ENCODE measurements around the gene CLIP2. TPM values are rescaled to one million over a fixed set of nuclear protein-coding genes. Genes with fewer than 3 reads are reported as not detected.

The CLIP2 gene
- total and polyA plus RNA-seq, 2 of the 8 experiments (the other 6 are each of a cell fraction or from before 2014, with no cell fraction given): 8.3 to 41.5 TPM

DNA sequence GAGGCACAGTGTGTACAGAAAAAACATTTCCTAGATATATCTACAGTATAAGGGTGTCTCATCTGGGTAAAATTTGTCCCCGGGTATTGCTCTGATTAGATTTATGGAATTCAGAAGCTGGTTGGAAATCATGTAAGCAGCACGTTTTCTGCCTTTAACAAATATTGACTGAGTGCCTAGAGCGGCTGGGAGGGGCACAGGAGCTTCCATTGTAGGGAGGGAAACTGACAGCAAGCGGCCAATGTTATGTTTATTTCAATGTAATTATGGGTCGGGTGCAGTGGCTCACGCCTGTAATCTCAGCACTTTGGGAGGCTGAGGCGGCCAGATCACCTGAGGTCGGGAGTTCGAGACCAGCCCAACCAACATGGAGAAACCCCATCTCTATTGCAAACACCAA lies 30.6 kb upstream of the CLIP2 start:
- ChIA-PET CTCF (ENCODE audit: partially characterized antibody) (interaction anchor here (3.2 kb wide), 1 partner anchor 143 kb away, joined by 17 read pairs; no protein-coding TSS in a partner anchor), POLR2A (ENCODE audit: partially characterized antibody) (no interaction called here)
- Histone ChIP-seq H3K56ac (replicated peaks; ENCODE audit: insufficient read length, low read depth, low read length) (no peak overlapping the region), H3K27ac (ENCODE audit: low read depth, low read length) (no peak overlapping the region), H2BK120ac (replicated peaks; ENCODE audit: low read depth, low read length) (no peak overlapping the region), H3K4ac (replicated peaks; ENCODE audit: insufficient read length, low read depth, low read length) (no peak overlapping the region), H3K4me1 (replicated peaks in 1 of 4; ENCODE audit: control insufficient read depth in 3 of 4, insufficient read depth in 4 of 4, low read length in 3 of 4) (no peaks in the 10 kb centered on the region; a peak in 1 of 7 replicates), H2AFZ (ENCODE audit: low read length) (no peak overlapping the region), H3K36me3 (ENCODE audit: control insufficient read depth in 2 of 4, insufficient read depth in 4 of 4, low read length in 3 of 4) (no peaks in the 10 kb centered on the region), H4K8ac (ENCODE audit: extremely low read depth, insufficient read depth, low read length) (no peak overlapping the region), H3K27me3 (replicated peaks in 1 of 4; ENCODE audit: control insufficient read depth in 3 of 4, extremely low read depth in 1 of 4, insufficient read depth in 3 of 4, low read length in 3 of 4) (no peaks in the 10 kb centered on the region), H3K79me2 (ENCODE audit: control insufficient read depth in 1 of 2, insufficient read depth in 2 of 2, low read length in 2 of 2) (peaks cover 3 to 5% of the 10 kb centered on the region in 2 experiments; a peak in 3 of 4 replicates), H3K14ac (ENCODE audit: insufficient read length) (no peak overlapping the region), H3K23ac (ENCODE audit: insufficient read length) (no peak overlapping the region), H4K20me1 (replicated peaks in 1 of 2; ENCODE audit: control insufficient read depth in 1 of 2, insufficient read depth in 2 of 2, low read length in 2 of 2) (no peaks in the 10 kb centered on the region), H3K23me2 (ENCODE audit: low read depth, low read length) (peaks cover 3% of the 10 kb centered on the region), H4K5ac (ENCODE audit: insufficient read length, low read depth, low read length) (no peak overlapping the region), H2AK5ac (ENCODE audit: low read depth, low read length) (no peak overlapping the region), H4K91ac (replicated peaks; ENCODE audit: insufficient read length, low read length) (no peak overlapping the region), H3K4me2 (ENCODE audit: insufficient read depth in 1 of 2, low read depth in 2 of 2, low read length in 2 of 2) (no peak overlapping the region), H3K9me3 (ENCODE audit: insufficient read depth in 2 of 2, low read depth in 1 of 2, low read length in 1 of 2) (no peaks in the 10 kb centered on the region), H3K18ac (ENCODE audit: extremely low read depth, low read length) (no peak overlapping the region), H3K4me3 (ENCODE audit: extremely low read depth in 1 of 4, insufficient read depth in 2 of 4, low read depth in 3 of 4, low read length in 4 of 4) (no peak overlapping the region), H2BK15ac (ENCODE audit: low read length) (no peak overlapping the region), H2BK20ac (ENCODE audit: low read length) (no peak overlapping the region), H3K9ac (replicated peaks in 1 of 4; ENCODE audit: extremely low read depth in 1 of 4, low read depth in 3 of 4, low read length in 3 of 4) (no peak overlapping the region), H3K79me1 (ENCODE audit: low read depth, low read length) (no peaks in the 10 kb centered on the region), H2BK12ac (ENCODE audit: low read depth, low read length) (no peak overlapping the region), H2BK5ac (ENCODE audit: low read depth, low read length) (no peak overlapping the region)
- WGBS, 2 experiments (ENCODE audit: extremely low coverage in 1 of 2, insufficient coverage in 1 of 2, insufficient read length in 1 of 2, insufficient replicate concordance in 2 of 2, low coverage in 1 of 2, low lambda C conversion rate in 2 of 2, missing lambda C conversion rate in 1 of 2): 81% methylated on average over 9 of the region's 9 CpGs; no CpG with 5 or more reads in 1 of the 2 experiments
- DNase-seq (ENCODE audit: low read depth in 1 of 2, low spot score in 2 of 2) (no peak), FAIRE-seq (no peak)
- TF ChIP-seq JUND (IDR thresholded peaks at IDR 0.05; ENCODE audit: low read length) (no peak), JUN (IDR thresholded peaks at IDR 0.05; ENCODE audit: low read depth, low read length) (no peak), TCF12 (IDR thresholded peaks at IDR 0.05; ENCODE audit: low read depth, low read length) (no peak), KDM1A (IDR thresholded peaks at IDR 0.05; ENCODE audit: borderline replicate concordance, low read length) (no peak), RNF2 (IDR thresholded peaks at IDR 0.05; ENCODE audit: borderline replicate concordance, low read depth, low read length, missing control alignments, poor library complexity, severe bottlenecking) (no peak), RAD21 (IDR thresholded peaks at IDR 0.05 in 1 of 2, conservative IDR thresholded peaks at IDR 0.05 in 1 of 2; ENCODE audit: low read depth in 2 of 2, low read length in 2 of 2) (no peak), GABPA (IDR thresholded peaks at IDR 0.05; ENCODE audit: borderline replicate concordance, insufficient read depth, low read length) (no peak), SIX5 (IDR thresholded peaks at IDR 0.05; ENCODE audit: low read depth, low read length) (no peak), SP4 (IDR thresholded peaks at IDR 0.05; ENCODE audit: low read length) (no peak), SIN3A (conservative IDR thresholded peaks at IDR 0.05 in 1 of 2, IDR thresholded peaks at IDR 0.05 in 1 of 2; ENCODE audit: low read depth in 1 of 2, low read length in 2 of 2) (no peak)
- TF ChIP-seq, protein P1, sequence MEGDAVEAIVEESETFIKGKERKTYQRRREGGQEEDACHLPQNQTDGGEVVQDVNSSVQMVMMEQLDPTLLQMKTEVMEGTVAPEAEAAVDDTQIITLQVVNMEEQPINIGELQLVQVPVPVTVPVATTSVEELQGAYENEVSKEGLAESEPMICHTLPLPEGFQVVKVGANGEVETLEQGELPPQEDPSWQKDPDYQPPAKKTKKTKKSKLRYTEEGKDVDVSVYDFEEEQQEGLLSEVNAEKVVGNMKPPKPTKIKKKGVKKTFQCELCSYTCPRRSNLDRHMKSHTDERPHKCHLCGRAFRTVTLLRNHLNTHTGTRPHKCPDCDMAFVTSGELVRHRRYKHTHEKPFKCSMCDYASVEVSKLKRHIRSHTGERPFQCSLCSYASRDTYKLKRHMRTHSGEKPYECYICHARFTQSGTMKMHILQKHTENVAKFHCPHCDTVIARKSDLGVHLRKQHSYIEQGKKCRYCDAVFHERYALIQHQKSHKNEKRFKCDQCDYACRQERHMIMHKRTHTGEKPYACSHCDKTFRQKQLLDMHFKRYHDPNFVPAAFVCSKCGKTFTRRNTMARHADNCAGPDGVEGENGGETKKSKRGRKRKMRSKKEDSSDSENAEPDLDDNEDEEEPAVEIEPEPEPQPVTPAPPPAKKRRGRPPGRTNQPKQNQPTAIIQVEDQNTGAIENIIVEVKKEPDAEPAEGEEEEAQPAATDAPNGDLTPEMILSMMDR (IDR thresholded peaks at IDR 0.05; ENCODE audit: control extremely low read depth in 1 of 3, insufficient read depth in 1 of 3, low read depth in 1 of 3, low read length in 3 of 3): no peak
